Stimulated activated effector memory CD8-positive, alpha-beta T cell treated with anti-CD3 and anti-CD28 coated beads, Interleukin-12 subunit alpha, Interleukin-12 subunit beta, amount 100 ng/mL, for 72 hours (primary cell): ENCODE measurements around the gene PITPNM2.

Experiments used
- ATAC-seq: fragments of 150-1000 bp; cut with Tn5 transposase; 2 replicates; pipeline ENCODE4 v1.10.0; 2021
- DNase-seq, 2 donors: peaks; one replicate each; pipeline ENCODE4 v3.0.0; 2021 to 2022; ENCODE audit warnings: low spot score in 2 of 2
- H3K27ac Mint-ChIP-seq: one replicate; pipeline ENCODE4 v1.8.0; 2022; ENCODE audit warnings: mild to moderate bottlenecking, mixed read lengths
- H3K36me3 Mint-ChIP-seq: one replicate; pipeline ENCODE4 v1.8.0; 2022; ENCODE audit warnings: mild to moderate bottlenecking, mixed read lengths
- H3K4me1 Mint-ChIP-seq: one replicate; pipeline ENCODE4 v1.8.0; 2022; ENCODE audit warnings: mixed read lengths
- H3K4me3 Mint-ChIP-seq: one replicate; pipeline ENCODE4 v1.8.0; 2022; ENCODE audit warnings: mild to moderate bottlenecking, mixed read lengths
- H3K9me3 Mint-ChIP-seq: one replicate; pipeline ENCODE4 v1.8.0; 2022; ENCODE audit warnings: mixed read lengths

PITPNM2 gene

GRCh38 chr12:123150275-123150743 lies 581 bp downstream of the PITPNM2 start:
- H3K4me3 Mint-ChIP-seq, result peak overlapping the region; percentile 76
- DNase-seq (peak; percentile 16 to 57), ATAC-seq (peak; percentile 56)
- H3K9me3 Mint-ChIP-seq, result no peaks in the 10 kb centered on the region
- peaks cover 19% of the 10 kb centered on the region for H3K36me3 Mint-ChIP-seq
- peak overlapping the region; percentile 85 for H3K27ac Mint-ChIP-seq
- H3K4me1 Mint-ChIP-seq, result peaks cover 16% of the 10 kb centered on the region

GRCh38 chr12:123149501-123150274 lies 1.2 kb downstream of the PITPNM2 start:
- DNase-seq, result peak; percentile 5 to 51
- no peaks in the 10 kb centered on the region for H3K9me3 Mint-ChIP-seq
- H3K27ac Mint-ChIP-seq, result peak overlapping the region; percentile 85
- H3K4me1 Mint-ChIP-seq, result peaks cover 16% of the 10 kb centered on the region
- no peak for ATAC-seq
- H3K4me3 Mint-ChIP-seq, result peak overlapping the region; percentile 76
- H3K36me3 Mint-ChIP-seq, result peaks cover 17% of the 10 kb centered on the region

GRCh38 chr12:123149088-123149487 lies 1.8 kb downstream of the PITPNM2 start:
- no peaks in the 10 kb centered on the region for H3K9me3 Mint-ChIP-seq
- ATAC-seq, result no peak
- peak overlapping the region; percentile 76 for H3K4me3 Mint-ChIP-seq
- no peak overlapping the region for H3K27ac Mint-ChIP-seq
- DNase-seq, result no peak
- peaks cover 16% of the 10 kb centered on the region for H3K4me1 Mint-ChIP-seq
- H3K36me3 Mint-ChIP-seq, result peaks cover 14% of the 10 kb centered on the region

- Mint-ChIP-seq H3K27ac (no peak overlapping the region), H3K4me1 (peaks cover 16% of the 10 kb centered on the region), H3K9me3 (no peaks in the 10 kb centered on the region), H3K4me3 (peak overlapping the region; percentile 76), H3K36me3 (peaks cover 10% of the 10 kb centered on the region)
- ATAC-seq, result no peak
- no peak for DNase-seq
Observed at GRCh38 chr12:123148655-123149054, 2.2 kb downstream of the PITPNM2 start.

- no peak overlapping the region for H3K4me3 Mint-ChIP-seq
- peaks cover 16% of the 10 kb centered on the region for H3K4me1 Mint-ChIP-seq
- ATAC-seq (no peak), DNase-seq (no peak)
- no peaks in the 10 kb centered on the region for H3K9me3 Mint-ChIP-seq
- H3K27ac Mint-ChIP-seq, result no peak overlapping the region
- peaks cover 6% of the 10 kb centered on the region for H3K36me3 Mint-ChIP-seq
Observed at GRCh38 chr12:123148223-123148622, 2.7 kb downstream of the PITPNM2 start.

DNA sequence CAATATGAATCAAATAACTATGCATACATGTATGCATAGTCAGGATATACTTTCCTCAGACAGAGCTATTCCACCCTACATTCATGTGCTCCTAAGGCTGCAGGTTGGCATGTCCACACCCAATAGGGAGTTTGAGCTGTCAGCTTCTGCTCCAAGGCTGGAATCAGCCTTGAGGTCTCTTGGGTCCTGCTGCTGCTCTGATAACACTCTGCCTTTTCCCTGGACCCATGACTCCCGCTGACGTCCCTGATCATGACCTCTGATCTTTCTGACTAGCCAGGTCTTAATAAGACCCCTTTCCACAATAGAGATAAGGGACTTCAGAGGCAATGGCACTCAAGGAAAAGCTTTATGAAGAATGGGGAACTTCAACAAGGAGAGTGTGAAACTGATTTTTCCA lies 5.7 kb downstream of the PITPNM2 start:
- peaks cover 16% of the 10 kb centered on the region for H3K4me1 Mint-ChIP-seq
- no peak for ATAC-seq

GRCh38 chr12:123143736-123144461 lies 7.0 kb downstream of the PITPNM2 start:
- H3K36me3 Mint-ChIP-seq, result no peaks in the 10 kb centered on the region
- no peaks in the 10 kb centered on the region for H3K9me3 Mint-ChIP-seq
- H3K4me3 Mint-ChIP-seq, result no peak overlapping the region
- ATAC-seq, result no peak
- DNase-seq, result no peak
- H3K4me1 Mint-ChIP-seq, result peaks cover 4% of the 10 kb centered on the region
- no peak overlapping the region for H3K27ac Mint-ChIP-seq

More for the DNA sequence above, 5.7 kb downstream of the PITPNM2 start:
- no peak overlapping the region for H3K4me3 Mint-ChIP-seq
- peaks cover 6% of the 10 kb centered on the region for H3K36me3 Mint-ChIP-seq
- no peaks in the 10 kb centered on the region for H3K9me3 Mint-ChIP-seq
- no peak for DNase-seq
- H3K27ac Mint-ChIP-seq, result no peak overlapping the region

GRCh38 chr12:123142921-123143735 lies 7.8 kb downstream of the PITPNM2 start:
- Mint-ChIP-seq H3K36me3 (no peaks in the 10 kb centered on the region), H3K9me3 (no peaks in the 10 kb centered on the region), H3K27ac (no peak overlapping the region), H3K4me1 (no peaks in the 10 kb centered on the region), H3K4me3 (no peak overlapping the region)
- DNase-seq (no peak), ATAC-seq (no peak)

- no peaks in the 10 kb centered on the region for H3K9me3 Mint-ChIP-seq
- no peak overlapping the region for H3K27ac Mint-ChIP-seq
- H3K4me3 Mint-ChIP-seq, result no peak overlapping the region
- ATAC-seq (no peak), DNase-seq (no peak)
- H3K4me1 Mint-ChIP-seq, result no peaks in the 10 kb centered on the region
- H3K36me3 Mint-ChIP-seq, result no peaks in the 10 kb centered on the region
Observed at GRCh38 chr12:123142518-123142840, 8.4 kb downstream of the PITPNM2 start.

DNA sequence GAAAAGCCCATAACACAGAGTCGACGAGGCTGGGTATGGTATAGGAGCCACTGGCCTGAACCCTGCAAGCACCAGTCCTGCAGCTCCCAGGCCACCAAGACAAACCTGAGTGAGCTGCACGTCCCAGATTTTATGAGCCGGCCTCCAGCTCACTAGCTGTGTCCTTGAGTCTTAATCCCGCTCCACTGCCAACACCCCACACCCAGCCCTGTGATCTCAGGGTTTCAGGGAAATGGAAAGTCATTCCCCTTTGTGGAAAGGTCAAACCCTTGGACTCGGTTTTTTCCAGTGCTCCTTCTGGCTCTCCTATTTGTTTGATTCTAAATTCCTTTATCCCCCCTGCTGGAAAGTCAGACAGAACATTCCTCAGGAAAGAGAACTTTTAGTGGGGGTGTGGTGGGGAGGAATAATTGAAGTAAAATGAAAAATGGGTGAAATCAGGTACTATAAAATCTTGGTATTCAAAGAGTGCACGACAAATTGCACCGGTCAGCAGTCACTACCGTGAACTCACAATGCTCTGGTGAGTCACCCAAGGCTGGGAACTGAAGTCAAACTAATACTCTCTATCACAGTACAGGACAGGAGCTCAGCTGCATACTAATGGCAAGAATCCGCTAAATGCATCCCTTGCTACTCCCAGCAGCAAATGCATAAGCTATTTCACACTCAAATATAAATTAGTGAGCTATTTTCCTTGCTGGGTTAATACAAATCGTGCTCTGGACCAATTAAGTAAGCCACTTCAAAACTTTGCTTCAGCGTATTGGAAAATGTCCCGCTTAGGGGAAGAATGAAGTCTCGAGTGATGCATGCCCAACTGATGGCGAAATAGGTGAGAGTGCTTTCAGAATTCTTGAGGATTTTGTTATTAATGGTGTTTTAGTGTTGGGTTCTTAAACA lies 9.0 kb downstream of the PITPNM2 start:
- Mint-ChIP-seq H3K9me3 (no peaks in the 10 kb centered on the region), H3K36me3 (no peaks in the 10 kb centered on the region), H3K4me1 (no peaks in the 10 kb centered on the region), H3K4me3 (no peak overlapping the region), H3K27ac (no peak overlapping the region)
- DNase-seq, result no peak
- ATAC-seq, result no peak

DNA sequence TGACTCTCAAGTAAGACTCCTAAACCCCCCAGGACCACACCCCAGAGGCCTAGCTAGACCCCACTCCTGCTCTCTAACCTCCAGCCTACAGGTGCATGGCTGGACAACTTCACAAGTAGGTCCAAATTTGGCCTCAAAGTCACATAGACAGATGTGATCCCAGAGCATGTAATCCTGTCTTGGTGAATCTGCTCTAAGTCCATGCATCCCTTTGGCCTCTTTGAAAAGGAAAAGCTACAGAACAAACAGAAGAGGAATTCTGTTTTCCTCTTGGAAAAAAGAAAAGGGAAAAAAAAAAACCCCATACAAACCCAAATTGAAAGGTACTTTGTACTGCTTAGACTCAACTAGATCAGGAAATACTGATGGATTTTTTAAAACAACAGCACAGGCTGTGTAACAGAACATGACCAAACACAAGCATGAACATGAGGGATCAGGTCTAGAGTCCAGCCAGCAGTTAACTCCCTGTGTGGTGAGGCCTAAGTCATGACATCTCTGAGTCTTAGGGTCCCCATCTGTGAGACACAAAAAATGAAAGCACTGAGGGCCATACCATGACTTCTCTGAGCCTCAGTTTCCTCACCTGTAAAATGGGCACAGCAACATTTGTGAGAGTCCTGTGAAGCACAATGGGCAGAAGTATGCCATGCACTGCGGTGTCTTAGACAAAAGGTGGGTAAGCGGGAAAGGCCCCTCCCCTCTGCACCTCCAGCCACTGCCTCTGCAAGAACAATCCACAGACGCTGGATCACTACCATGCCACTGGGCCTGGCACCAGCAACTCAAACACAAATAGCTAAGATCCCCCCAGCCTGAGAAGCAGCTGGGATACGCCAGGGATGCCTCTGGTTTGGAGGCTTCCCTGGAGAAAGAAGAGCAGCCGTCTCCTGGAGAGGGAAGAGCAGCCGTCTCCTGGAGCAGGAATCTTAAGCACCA lies 9.9 kb downstream of the PITPNM2 start:
- Mint-ChIP-seq H3K27ac (peak overlapping the region; percentile 65), H3K36me3 (no peaks in the 10 kb centered on the region), H3K4me3 (no peak overlapping the region), H3K9me3 (no peaks in the 10 kb centered on the region), H3K4me1 (no peaks in the 10 kb centered on the region)
- ATAC-seq (no peak), DNase-seq (no peak)

DNA sequence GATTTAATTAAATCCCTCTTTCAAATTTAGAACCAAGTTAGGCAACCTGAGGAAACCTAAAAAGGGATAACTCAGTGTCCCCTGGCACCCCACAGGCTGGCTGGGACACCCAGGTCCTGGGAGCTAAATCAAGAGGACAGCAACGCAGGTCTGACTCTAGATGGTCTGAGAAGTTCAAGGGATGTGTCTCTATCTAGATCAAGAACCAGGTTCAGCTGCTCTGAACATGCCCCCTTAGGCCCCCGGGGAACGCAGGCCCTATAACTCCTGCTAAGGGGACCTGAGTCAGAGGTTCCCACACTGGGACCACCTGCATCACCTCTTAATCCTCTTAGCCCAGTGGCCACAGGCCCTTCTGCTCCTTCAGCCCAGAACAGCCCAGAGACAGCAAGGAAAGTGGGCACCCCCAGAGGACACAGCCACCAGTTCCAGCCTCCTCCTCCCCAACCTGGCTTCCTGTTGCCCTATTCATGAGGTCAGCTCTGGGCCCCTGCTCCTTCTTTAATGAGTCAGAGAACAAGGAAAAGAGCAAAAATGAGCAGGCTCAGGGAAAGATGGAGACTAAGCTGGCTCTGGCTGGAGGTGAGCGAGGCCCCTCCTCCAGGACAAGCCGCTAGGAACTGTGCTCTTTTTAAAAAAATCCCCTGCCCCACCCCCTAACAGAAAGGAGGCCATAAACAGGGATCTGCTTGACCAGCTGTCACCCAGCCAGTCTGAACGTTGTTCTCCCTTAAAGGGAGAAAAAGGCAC lies 10.8 kb downstream of the PITPNM2 start:
- Mint-ChIP-seq H3K36me3 (no peaks in the 10 kb centered on the region), H3K27ac (peak overlapping the region; percentile 65), H3K4me1 (no peaks in the 10 kb centered on the region), H3K4me3 (no peak overlapping the region), H3K9me3 (no peaks in the 10 kb centered on the region)
- no peak for DNase-seq
- ATAC-seq, result no peak

DNA sequence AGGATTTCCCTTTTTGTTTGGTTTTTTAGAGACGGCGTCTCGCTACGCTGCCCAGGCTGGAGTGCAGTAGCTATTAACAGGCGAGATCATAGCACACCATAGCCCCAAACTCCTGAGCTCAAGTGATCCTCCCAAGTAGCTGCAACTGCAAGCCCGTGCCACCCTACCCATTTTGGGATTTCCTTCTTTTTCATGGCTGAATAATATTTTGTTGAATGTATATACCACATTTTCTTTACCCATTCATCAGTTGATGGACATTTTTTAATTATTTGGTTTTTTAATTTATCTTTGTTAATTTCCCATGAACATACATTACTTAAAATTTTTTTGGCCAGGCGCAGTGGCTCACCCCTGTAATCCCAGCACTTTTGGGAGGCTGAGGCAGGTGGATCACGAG lies 15.2 kb downstream of the PITPNM2 start:
- H3K36me3 Mint-ChIP-seq, result no peaks in the 10 kb centered on the region
- no peaks in the 10 kb centered on the region for H3K9me3 Mint-ChIP-seq
- DNase-seq (no peak), ATAC-seq (no peak)
- H3K4me3 Mint-ChIP-seq, result no peak overlapping the region
- peaks cover 13% of the 10 kb centered on the region for H3K4me1 Mint-ChIP-seq
- no peak overlapping the region for H3K27ac Mint-ChIP-seq
